Upper lobe of left lung (tissue), 4 donors: ENCODE measurements around the gene UBE2E1.

Source experiments
- CTCF ChIP-seq, 6 experiments: fragments of 450-650 bp in 4 of 6; fragments of 200-600 bp in 2 of 6; sonication (generic) in 2 of 6; IDR thresholded peaks; one replicate each; pipeline ENCODE4 v1.5.1; 2016 to 2019; ENCODE audit warnings: antibody characterized with exemption in 6 of 6
- POLR2A ChIP-seq, 4 donors: fragments of 450-650 bp; IDR thresholded peaks; one replicate each; pipeline ENCODE4 v1.5.1; 2016 to 2017; ENCODE audit warnings: antibody characterized with exemption in 4 of 4, mild to moderate bottlenecking in 2 of 4
- POLR2AphosphoS5 ChIP-seq, 2 donors: sonication (generic); formaldehyde crosslinking; IDR thresholded peaks; one replicate each; pipeline ENCODE4 v1.5.1; 2017; ENCODE audit warnings: antibody characterized with exemption in 2 of 2

DNA sequence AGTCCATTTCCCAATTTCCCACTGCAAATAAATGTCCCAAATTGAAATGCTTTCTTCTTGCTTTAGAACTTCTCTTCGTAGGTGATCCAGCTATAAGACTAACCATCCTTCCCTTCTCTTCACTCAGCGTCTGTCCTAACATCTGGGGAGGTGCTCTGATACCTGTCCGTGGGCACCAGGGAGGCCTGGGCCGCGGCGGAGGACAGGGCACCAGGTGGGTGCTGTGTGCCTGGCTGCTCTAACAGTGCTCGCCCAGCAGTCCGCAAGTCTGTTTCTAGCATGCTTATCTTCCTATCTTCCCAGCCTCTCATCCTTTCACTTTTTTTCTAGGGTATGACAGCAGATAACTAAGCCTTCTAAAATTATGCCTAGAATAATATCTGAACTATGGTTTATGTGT is 73.7 kb downstream of the UBE2E1 start:
- TF ChIP-seq POLR2A (IDR thresholded peaks at IDR 0.05) (no peak), CTCF (IDR thresholded peaks at IDR 0.05) (no peak), POLR2AphosphoS5 (IDR thresholded peaks at IDR 0.05) (no peak)
